ENCODE measurements around the gene MRPL18.

MRPL18 gene

DNA sequence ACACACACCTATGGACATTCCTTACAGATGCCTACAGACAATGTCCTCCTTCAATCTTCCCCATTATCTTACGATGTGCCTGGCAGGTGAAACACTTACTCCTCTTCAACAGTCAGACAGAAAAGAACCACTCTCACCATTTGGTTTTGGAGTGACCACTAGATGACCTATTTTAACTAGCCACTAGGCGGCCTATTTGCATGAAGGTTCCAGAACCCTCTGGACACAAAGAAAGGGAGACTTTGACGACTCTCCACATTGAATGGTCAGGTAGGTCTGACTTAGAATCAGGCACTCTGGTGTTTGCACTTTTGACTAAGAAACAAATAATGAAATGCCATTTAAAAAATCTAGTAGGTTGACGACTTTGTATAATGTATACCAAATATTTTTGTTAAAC lies 51.8 kb downstream of the MRPL18 start:
- peak overlapping the region in 1 of 2 donors; percentile 14 for H3K27ac Mint-ChIP-seq
- ATAC-seq, result no peak
- H3K9me3 Mint-ChIP-seq, result no peaks in the 10 kb centered on the region
- H3K4me1 Mint-ChIP-seq, result peaks cover 10% of the 10 kb centered on the region
- H3K4me3 Mint-ChIP-seq, result no peak overlapping the region
- DNase-seq, result no peak
- H3K27me3 Mint-ChIP-seq, result no peaks in the 10 kb centered on the region

DNA sequence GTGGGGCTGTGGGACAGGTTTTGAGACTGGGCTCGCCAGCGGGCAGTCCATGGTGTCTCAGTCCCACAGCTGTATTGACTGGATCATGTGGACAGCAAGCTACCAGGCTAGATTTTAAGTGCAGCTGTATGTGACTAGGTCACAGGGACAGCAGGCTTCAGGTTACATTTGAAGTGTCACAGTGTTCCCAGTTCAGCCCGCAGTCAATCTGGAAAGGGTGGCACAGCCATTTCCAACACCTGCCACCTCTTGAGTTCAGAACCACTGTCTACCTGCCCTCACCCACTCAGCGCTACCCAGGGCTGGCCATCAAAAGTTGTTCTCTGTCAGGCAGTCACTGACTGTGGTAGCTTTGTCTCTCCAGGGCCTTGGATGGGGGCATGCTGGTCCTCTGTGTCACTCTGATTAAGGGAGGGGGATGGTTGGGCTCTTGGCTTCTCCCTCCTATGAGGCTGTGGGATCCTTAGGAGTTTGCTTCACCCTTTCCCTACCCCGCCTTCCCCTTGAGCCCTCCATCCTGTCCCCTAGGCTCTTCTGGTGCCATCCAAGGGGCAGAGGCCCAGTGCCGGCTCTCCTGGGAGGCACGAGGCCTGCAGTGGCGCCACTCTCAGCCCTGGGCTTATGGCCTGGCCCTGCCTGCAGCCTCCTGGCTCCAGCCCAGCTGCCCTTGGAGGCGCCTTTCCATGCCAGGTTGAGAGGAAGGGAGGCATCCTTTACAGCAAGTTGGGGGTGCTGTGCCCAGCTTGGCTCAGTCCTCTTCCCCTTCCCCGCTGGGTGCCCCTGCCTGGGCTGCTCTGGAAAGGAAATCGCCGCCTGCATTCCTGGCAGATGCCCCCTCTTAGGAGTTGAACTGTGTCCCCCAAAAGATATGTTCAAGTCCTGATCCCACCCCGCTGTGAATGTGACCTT lies 54.7 kb downstream of the MRPL18 start:
- no peak overlapping the region for H3K27ac Mint-ChIP-seq
- H3K27me3 Mint-ChIP-seq, result no peaks in the 10 kb centered on the region
- H3K9me3 Mint-ChIP-seq, result peaks cover 9 to 10% of the 10 kb centered on the region in 2 donors
- no peak overlapping the region for H3K4me3 Mint-ChIP-seq
- DNase-seq (no peak), ATAC-seq (no peak)
- H3K4me1 Mint-ChIP-seq, result peaks cover 10% of the 10 kb centered on the region

Measured in stimulated activated naive CD8-positive, alpha-beta T cell treated with anti-CD3 and anti-CD28 coated beads, Interleukin-15, amount 100 ng/mL, for 72 hours (primary cell).